SIG-M5 treated with dmso at 0.1 percent for 504 hours (cell line): ENCODE data around the gene ELOVL6.

Experiments
- DNase-seq: peaks from one replicate; lab custom pipeline; 2025; ENCODE audit not compliant: unreplicated experiment; lab: John Stamatoyannopoulos, UW

The ELOVL6 gene

DNA sequence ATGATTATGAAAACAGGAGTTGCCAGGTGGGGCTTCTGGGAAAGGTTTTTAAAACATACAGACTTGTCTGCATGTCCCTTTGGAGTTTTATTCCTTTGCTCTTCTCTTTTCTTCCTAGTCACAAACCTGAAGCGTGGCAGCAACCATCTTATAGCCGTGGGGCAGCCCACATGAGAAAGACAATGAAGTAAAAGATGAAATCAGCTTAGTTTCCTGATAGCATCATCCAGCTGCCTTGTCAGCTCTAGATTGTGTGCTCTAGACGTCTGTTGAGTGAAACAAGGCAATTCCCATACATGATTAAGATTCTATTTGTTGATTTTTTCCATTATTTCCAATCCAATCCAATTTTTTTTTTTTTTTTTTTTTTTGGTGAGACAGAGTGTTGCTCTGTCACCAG lies 68.9 kb downstream of the ELOVL6 start:
- DNase-seq = no peak

DNA sequence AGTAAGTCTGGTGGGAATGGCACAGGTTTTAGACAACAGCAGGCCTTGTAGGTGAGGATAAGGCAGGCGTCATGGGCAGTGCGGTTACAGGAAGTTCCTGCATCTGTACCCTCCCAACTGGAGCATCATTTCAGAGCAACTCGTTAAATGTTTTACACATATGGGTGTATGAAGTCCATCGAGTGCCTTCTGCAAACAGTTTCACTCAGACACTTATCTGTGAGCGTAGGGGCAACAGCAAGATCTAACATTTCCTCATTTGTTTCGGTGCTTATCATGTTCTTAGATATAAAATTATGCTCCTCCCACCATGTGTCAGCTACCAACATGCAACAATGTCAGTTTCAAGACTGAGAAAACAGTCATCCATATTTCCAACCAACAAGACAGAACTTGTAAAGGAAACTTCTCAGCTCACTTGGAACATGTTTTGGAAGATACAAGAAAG lies 69.9 kb downstream of the ELOVL6 start:
- no peak for DNase-seq

DNA sequence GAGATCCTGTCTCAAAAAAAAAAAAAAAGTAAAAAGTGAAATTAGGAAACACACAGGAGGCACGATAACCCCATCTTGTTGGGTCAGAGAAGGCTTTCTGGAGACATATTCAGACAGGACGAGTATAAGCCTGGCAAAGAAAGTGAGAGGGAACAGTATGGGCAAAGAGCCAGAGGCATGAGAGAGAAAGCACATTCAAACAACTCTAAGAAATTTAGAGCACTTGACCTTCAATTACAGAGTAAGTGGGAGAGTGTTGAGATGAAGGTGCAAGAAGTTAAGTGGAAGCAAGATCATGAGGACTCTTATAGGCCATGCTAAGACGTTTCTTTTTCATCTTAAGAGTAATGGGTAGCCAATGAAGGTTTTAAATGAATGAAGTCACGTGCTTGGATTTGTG lies 70.4 kb downstream of the ELOVL6 start:
- DNase-seq = no peak

DNA sequence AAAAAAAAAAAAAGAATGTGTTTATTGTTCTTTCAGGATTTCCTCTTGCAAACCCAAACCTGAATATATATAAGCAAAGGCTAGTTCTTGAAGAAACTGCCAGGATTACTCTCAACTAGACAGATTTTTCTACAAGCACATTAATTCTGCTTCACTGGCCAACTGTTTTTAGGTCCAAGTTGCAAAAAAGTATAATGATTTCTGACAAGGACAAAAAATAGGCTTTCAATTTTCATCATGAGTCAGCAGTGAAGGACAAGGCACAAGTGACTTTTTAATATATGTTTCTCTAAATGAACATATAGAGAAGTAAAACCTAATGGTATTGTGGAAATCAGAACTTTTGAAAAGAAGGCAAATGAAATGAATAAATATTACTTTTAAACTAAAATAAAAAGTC lies 73.7 kb downstream of the ELOVL6 start:
- no peak for DNase-seq

DNA sequence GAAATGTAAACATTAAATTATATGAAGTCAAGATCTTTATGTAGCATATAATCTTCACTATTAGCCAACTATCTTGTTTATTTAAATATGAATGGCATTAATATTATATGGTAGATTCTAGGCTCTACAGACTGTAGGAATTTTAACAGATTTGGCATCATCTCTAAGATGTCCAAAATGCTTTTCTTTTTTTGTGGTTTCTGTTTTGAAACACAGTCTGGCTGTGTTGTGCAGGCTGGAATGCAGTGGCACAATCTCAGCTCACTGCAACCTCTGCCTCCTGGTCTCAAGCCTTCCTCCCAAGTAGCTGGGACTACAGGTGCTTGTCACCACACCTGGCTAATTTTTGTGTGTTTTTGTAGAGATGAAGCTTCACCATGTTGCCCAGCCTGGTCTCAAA lies 76.2 kb downstream of the ELOVL6 start:
- no peak for DNase-seq

DNA sequence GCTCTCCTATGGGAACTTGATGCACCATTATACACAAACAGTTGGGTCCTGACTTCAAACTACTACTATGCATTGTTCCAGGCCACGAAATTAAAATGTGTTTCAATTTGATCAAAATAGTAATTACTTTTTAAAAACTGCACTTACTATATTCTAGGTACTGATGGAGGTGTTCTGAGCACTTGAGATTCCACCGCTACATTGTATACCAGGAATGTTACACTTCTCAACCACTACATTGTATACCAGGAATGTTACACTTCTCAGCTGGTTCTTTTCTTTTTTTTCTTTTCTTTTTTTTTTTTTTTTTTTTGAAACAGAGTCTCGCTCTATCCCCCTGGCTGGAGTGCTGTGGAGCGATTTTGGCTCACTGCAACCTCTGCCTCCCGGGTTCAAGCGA lies 77.9 kb downstream of the ELOVL6 start:
- DNase-seq = no peak

DNA sequence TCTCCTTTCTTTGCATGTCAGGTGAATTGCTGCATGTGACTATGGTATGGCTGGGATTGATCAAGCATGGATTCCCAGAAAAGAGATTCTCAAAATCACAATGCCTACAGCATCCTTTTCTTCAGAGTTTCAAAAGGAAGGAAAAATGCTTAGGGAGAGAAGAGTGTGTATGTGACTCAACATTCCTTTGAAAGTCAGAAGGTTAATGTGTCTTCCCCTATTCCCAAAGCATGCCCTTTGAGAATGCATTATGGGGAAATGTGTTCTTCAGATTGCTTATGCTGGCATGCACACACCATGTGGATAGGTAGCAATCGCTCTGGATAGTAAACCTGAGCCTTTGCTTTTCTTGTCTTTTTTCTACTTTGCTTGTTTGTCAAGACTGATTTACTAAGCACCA lies 78.5 kb downstream of the ELOVL6 start:
- no peak for DNase-seq

DNA sequence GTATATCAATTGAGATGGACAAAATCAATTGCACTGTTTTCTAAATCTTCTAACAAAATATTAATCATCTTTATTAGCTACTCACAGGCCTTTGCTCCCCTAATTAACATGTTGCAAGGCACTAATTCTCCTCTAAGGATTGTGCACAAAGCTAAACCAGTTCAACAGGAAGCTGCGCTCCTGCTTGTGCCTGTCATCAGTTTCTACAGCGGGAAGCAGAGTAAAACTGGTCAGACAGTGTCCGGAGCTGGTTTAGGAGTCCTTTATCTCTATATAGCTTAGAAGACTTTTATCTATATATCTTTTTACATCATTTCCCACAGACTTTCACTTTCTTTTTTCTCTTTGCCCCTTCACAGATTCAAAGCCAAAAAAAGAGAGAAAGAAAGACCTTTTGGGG lies 79.1 kb downstream of the ELOVL6 start:
- peak; percentile 53 for DNase-seq

DNA sequence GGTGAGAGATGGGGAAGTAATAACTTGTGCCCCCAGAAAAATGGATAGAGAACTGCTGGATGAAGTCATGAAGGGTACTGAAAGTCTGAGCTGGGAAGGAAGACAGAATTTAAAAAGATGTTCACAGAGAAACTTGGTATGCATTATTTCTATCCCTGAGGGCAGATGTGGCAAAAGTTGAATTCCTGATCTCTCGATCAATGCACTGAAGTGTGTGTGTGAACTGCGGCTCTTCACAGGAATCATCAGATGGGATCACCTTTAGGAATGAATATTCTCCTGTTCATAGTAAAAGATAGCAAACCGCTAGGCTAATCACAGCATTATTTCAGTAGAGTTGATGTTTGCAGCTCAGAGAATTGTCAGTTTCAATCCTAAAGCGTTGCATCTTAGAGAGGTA lies 86.4 kb downstream of the ELOVL6 start:
- no peak for DNase-seq

DNA sequence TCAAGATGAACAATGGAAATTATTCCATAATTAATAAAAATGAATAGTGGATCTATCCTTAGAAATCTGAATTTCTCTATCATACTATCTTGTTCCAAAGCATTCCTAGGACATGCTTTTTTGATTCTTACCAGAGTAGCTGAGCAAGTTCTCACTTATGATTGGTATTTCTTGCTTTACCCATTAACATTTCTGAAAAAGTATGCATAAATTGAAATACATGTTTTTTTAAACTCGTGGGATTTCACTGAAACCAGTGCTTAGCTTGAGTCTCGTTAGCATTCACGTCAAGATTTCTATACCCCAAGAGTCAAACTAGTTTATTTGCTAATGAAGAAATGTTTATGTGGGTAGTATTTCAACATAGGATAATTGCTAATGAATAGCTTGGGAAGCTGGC lies 89.0 kb downstream of the ELOVL6 start:
- no peak for DNase-seq

DNA sequence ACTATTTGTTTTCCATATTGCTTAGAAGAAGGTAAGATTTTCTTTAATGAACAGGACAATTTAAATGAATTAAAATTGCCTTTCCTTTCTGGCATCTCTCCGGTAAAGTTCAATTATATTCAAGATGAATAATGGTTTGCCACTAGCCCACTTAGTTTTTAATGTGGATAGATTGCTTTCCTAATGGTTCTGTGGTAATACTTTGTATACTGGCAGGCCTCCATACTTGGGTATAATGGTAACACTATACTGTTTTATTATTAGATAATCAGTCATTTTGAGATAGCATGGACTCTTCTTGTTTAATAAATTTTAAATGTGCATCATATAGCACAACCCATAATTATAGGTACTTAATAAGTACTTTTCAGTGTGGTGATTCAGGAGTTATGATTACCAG lies 89.5 kb downstream of the ELOVL6 start:
- no peak for DNase-seq

DNA sequence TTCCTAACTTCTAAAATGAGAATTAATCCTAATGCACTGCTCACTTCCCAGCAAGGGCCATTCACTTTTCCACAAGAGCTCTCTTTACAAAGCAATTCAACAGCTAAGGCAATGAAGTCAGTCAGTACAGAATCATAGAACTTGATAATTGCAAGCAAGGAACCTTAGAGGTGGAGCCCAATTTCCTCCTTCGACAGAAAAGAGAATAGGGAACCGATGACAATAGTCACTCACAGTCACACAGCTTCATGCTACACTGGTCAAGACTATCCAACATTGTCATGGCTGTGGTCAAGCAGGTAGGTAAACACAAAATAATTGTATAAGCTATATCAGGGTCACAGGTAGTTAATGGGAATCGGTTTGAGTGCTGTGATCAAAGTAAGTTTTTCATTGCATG lies 90.0 kb downstream of the ELOVL6 start:
- DNase-seq = peak; percentile 4

DNA sequence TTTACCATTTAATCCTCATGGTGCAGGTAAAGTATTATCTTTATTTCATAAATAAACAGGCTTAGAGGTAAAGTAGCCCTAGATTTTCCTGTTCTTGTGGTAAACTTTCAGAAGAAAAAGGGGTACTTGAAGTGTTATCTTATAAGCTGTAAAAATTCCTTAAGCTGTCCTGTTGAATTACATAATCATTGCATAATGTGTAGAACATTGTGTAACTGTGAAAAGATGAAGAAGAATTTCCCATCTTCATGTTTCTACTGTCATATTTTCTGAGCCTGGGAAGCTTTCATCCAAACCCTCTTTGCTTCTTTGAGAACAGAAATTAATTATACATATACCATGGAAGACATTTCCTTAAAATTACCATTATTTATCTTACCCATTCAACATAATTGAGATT lies 90.5 kb downstream of the ELOVL6 start:
- DNase-seq = peak; percentile 15

DNA sequence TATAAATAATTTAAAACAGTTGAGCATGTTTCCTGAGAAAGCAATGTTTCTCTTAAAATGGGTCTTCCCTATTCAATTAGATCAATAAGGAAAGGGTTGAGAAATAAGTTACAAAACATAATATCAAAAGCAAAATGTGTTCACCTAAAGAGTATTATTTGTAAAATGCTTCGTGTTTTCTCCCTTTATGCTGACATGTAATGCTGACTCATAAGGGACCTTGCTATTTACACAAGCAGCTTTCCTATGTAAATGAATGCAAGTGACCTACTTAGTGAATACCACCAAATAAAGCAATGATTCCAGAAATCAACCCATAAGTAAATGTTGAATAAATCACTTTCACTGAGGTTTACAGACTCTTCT lies 91.5 kb downstream of the ELOVL6 start:
- no peak for DNase-seq

DNA sequence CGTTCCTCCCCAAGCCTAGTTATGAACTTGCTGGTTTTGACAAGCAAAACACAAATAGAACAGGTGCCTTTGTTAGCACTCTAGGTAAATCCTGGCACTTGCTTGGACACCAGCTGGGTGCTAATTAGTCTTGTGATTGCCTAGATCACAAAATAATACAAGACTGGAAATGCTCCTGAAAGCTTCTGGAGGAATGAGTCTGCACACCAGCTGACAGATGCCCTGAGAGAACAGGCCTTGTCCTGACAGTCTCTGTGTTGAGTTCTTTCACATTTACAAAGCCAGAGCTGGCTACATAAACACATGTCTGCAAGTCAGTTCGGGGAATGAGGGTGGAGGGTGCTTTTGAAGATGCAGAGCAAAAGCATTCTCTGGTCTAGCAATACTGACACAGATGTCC lies 93.8 kb downstream of the ELOVL6 start:
- no peak for DNase-seq

DNA sequence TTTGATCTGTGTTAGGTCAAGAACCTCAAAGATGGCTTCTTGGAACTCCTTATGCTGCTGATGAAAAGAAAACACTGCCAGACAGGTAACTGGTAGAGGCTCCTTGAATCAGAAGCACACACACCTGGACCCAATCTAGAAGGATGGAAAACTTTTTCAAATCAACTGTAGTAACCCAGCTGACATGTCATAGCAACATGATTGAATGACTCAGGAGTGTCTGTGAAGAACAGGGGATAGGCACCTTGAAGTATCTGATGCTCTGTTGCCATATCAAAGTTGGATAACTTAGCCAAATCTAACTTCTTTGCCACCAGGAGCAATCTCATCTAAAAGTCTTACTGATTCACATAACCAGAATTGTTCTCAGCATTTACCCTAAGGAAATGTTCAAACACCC lies 98.8 kb downstream of the ELOVL6 start:
- no peak for DNase-seq

DNA sequence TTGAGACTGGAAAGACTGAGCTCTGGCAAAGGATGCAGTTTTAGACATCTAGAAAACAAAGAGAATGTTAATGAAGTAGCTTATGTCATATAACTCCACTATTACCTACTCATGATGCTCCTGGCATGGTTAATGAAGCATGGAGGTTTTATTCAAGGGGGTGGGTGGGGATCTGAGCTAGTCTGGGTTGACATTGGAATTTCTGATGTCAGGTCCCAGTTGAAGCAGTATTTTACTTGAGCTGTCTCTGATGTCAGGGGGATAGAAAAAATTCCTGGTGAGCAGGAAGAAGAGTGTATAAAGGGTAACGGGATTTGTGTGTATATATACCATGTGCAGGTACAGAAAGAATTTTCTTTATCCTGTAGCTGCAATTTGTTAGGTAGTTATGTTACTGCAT lies 102.0 kb downstream of the ELOVL6 start:
- no peak for DNase-seq

DNA sequence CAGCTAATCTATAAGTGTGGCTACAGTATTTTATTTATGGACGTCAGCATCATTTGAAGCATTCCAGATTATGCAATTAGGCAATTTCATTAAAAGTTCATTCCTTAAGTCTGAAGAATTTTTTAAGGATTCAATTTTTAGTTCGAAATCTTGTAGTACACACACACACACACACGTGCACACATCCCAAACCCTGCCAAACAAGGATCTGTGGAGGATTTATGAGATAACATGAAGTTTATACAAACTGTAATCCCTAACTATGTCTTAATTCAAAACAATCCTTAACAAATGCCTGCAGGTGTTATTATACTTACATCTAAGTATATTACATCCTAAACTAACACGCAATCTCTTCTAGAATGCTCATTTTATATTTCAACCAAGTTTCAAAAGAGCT lies 105.8 kb downstream of the ELOVL6 start:
- no peak for DNase-seq

DNA sequence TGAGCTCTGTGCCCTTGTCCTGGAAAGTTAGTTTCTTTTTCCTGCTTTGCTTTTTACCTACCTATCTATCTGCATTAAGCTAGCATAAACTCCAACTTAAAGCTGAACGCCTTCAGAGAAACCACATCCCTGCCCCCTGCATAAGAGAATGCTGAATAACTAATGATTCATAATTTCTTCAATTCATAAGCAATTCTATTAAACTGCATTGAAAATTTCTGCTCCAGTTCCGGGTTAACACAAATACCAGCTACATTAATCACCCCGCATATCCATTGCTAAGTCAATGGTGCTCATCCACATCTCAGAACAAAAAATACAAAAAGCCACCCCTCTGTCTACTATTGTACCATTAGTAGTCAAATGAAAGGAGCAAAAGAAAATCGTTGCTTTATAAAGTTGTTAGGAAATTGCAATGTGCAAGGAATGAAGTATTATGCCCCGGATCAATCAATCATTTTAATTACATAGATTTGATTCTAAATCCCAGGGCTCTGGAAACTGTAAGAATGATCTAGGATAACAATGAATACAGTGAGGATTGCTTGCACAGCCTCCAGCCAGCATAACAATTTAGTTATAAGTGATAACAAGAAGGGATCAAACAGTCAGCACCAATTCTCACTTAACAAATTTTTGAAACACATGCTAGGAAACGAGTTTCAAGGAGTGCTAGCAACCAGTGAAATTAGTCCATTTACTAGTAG lies 106.8 kb downstream of the ELOVL6 start:
- no peak for DNase-seq

DNA sequence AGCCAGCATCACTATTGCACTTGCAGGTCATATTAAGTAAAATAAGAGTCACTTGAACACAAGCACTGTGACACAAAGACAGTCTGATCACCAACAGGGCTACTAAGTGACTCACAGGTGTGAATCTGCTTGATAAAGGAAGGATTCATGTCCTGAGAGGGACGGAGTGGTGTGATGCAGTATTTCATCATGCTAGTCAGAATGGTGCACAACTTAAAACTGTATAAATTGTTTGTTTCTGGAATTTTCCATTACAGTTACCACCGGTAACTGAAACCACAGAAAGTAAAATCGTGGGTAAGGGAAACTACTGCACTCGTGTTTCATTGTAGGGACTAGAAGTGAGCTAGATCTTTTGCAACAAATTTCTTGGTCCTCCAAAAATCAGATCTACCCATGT lies 109.7 kb downstream of the ELOVL6 start:
- DNase-seq = no peak

DNA sequence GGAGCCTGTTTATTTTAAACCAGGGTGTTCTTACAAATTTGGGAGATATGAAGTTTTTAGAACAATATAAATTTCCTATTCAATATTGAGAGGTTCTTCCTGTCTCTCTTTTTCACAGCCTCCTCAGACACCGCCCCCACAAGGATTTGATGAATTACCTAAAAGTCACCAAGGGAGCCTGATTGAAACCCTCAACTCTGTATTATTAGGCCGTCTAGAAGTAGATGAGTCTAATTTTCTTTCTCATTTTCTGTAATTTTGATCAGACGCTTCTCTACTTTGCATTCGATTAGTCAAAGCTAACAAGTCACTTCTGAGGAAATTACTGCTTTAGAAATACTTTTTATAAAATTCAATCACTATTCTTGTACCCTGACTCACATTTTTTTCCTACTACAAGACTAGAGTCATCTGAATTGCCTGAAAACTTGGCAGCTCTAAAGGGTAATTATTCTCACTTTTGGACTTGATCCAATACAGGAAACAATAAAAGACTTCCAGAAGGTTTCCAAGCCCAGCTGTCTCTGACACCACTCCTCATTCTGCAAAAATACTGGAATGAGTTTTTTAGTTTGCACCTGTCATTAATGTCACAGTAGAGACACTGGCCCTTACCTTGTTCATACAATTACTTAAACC lies 111.2 kb downstream of the ELOVL6 start:
- no peak for DNase-seq

DNA sequence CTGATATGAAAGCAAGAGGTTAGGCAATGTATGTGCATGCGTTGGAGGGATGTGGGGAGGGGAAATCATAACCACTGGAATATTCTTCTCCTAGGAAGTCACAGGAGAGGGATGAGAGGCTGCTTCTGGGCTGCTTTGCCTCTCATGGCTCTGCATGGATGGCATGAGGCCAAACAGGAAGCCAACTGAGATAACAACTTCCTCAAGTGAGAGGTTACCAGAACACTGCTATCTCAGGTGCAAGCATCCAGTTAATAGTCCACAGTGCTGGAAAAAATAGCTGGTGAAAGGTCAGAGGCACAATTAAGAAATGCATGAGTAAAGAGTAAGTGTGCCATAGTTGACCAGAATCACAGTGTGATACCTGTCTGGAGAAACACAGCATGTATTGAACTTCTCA lies 113.3 kb downstream of the ELOVL6 start:
- DNase-seq = no peak

DNA sequence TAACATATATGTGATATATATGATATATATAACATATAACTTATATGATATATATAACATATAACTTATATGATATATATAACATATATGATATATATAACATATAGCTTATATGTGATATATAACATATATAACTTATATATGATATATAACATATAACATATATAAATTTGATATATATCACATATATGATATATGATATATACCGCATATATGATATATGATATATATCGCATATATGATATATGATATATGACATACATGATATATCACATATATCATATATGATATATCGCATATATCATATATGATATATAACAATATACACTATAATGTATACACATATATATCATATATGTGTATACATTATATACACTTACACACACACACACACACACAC lies 114.3 kb downstream of the ELOVL6 start:
- no peak for DNase-seq
